ENCODE results near the gene PCDHA9. TPM values are rescaled to one million over a fixed set of nuclear protein-coding genes. Genes with fewer than 3 reads are reported as not detected.

Gene PCDHA9, protein sequence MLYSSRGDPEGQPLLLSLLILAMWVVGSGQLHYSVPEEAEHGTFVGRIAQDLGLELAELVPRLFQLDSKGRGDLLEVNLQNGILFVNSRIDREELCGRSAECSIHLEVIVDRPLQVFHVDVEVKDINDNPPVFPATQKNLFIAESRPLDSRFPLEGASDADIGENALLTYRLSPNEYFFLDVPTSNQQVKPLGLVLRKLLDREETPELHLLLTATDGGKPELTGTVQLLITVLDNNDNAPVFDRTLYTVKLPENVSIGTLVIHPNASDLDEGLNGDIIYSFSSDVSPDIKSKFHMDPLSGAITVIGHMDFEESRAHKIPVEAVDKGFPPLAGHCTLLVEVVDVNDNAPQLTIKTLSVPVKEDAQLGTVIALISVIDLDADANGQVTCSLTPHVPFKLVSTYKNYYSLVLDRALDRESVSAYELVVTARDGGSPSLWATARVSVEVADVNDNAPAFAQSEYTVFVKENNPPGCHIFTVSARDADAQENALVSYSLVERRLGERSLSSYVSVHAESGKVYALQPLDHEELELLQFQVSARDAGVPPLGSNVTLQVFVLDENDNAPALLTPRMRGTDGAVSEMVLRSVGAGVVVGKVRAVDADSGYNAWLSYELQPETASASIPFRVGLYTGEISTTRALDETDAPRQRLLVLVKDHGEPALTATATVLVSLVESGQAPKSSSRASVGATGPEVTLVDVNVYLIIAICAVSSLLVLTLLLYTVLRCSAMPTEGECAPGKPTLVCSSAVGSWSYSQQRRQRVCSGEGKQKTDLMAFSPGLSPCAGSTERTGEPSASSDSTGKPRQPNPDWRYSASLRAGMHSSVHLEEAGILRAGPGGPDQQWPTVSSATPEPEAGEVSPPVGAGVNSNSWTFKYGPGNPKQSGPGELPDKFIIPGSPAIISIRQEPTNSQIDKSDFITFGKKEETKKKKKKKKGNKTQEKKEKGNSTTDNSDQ
- total RNA-seq (2022; extraction: Qiagen RNA extraction): 0.01 TPM in 2 of 5 replicates, not detected in the others

GRCh38 chr5:140848139-140849102 is at the start of gene PCDHA9:
TSS of gene PCDHA9 (plus strand) at chr5:140848382. CDS start at chr5:140848496, 114 bp downstream.

GRCh38 chr5:140800816-140801493 is 47.2 kb upstream of the PCDHA9 start, which contains the start of gene PCDHA3:
TSS of gene PCDHA3 (plus strand) at chr5:140801057.

GRCh38 chr5:140806834-140807775 is 41.1 kb upstream of the PCDHA9 start, which contains the start of gene PCDHA4:
TSS of gene PCDHA4 (plus strand) at chr5:140807068.

GRCh38 chr5:140821375-140822280 is 26.6 kb upstream of the PCDHA9 start, which contains the start of gene PCDHA5:
TSS of gene PCDHA5 (plus strand) at chr5:140821613.

DNA sequence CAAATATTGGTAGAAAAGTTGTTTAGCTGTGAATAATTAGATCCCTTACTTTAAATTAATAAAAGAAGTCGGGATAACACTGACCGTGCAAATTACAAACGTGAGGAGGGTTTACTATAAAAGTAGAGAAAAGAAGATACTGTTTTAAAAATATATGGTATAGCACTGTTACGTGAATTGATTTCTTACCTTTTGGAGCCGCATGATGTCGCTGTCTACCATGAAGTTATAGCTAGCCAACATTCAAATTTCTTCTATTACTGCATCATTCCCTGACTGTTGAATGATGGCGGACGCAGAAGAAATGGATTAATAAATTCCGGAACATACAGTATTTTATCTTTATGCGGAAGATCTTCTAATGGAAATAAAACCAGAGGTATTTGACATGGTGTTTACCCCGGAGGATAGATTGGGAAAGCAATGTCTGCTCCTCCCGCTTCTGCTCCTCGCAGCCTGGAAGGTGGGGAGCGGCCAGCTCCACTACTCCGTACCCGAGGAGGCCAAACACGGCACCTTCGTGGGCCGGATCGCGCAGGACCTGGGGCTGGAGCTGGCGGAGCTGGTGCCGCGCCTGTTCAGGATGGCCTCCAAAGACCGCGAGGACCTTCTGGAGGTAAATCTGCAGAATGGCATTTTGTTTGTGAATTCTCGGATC is 20.3 kb upstream of the PCDHA9 start, which contains the start of gene PCDHA6:
PCDHA6 (plus strand) TSS at position 257 of the 658 bp plus-strand sequence; CDS start at position 389, 132 bp downstream.

DNA sequence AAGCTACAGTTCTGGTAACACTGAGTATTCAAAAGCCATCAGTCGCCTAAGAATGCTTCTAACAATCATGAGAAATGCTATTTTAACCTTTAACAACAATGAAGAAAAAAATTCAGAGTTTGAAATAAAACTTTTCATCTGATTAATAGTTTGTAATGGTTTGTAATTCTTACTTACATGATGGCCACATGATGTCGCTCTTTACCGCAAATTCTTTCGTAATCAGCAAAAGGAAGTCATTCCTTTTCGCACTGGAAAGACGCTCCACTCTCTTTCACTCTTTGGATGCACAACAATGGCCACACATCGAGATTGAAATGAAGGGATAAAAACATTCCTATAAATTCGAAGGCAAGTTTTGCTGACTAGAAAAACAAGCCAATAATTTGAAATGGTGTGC is 14.2 kb upstream of the PCDHA9 start, which contains the start of gene PCDHA7:
PCDHA7 (plus strand) TSS at position 277 of the 400 bp plus-strand sequence; CDS start at position 392, 115 bp downstream.

GRCh38 chr5:140840978-140841962 is 6.9 kb upstream of the PCDHA9 start, which contains the start of gene PCDHA8:
TSS of gene PCDHA8 (plus strand) at chr5:140841187. CDS start at chr5:140841322, 135 bp downstream.

DNA sequence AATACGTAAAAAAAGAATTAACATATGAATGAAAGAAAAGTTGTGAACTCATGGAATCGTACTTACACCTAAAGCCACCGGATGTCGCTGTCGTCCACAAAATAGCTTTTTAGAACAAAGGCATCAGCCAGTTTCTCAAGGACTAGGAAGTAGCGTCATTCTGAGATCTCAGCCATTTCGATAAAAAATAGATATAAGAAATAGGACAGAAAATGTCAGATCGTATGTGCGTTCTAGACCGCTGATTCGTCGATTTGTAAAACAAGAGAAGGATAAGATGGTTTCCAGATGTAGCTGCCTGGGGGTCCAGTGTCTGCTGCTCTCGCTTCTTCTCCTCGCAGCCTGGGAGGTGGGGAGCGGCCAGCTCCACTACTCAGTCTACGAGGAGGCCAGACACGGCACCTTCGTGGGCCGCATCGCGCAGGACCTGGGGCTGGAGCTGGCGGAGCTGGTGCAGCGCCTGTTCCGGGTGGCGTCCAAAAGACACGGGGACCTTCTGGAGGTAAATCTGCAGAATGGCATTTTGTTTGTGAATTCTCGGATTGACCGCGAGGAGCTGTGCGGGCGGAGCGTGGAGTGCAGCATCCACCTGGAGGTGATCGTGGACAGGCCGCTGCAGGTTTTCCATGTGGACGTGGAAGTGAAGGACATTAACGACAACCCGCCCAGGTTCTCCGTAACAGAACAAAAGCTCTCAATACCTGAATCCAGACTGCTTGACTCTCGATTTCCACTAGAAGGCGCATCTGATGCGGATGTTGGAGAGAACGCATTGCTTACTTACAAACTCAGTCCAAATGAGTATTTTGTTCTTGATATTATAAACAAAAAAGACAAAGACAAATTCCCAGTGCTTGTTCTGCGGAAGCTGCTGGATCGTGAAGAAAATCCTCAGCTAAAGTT is 7.8 kb downstream of the PCDHA9 start, which contains the start of gene PCDHA10:
PCDHA10 (plus strand) TSS at position 126 of the 903 bp plus-strand sequence; CDS start at position 278, 152 bp downstream.

GRCh38 chr5:140868721-140869554 is 20.8 kb downstream of the PCDHA9 start, which contains the start of gene PCDHA11:
TSS of gene PCDHA11 (plus strand) at chr5:140868957. CDS start at chr5:140869104, 147 bp downstream.

GRCh38 chr5:140875085-140876065 is 27.2 kb downstream of the PCDHA9 start, which contains the start of gene PCDHA12:
TSS of gene PCDHA12 (plus strand) at chr5:140875308. CDS start at chr5:140875473, 165 bp downstream.

DNA sequence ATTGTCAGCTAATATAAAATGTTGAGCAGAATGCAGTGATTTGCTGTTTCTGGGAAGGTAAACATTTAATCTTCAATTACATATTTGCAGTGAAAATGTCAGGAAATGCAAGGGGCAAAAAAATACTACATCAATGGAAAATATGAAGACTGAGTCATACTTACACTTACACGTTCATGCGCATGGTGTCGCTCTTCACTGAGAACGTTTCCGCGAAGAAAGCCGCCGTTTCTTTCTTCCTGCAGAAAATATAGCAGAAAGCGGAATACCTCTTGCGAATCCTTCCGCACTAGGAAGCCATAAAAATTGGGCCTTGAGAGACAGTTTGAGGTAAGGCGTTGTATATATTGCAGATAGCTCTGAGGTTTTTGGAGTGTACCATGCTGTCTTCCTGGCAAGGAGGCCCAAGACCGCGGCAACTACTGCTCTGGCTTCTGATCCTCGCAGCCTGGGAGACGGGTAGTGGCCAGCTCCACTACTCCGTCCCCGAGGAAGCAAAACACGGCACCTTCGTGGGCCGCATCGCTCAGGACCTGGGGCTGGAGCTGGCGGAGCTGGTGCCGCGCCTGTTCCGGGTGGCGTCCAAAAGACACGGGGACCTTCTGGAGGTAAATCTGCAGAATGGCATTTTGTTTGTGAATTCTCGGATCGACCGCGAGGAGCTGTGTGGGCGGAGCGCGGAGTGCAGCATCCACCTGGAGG is 33.9 kb downstream of the PCDHA9 start, which contains the start of gene PCDHA13:
PCDHA13 (plus strand) TSS at position 236 of the 702 bp plus-strand sequence; CDS start at position 381, 145 bp downstream.

